B cell (primary cell): ENCODE results near the gene ROBO2. TPM values are rescaled to one million over a fixed set of nuclear protein-coding genes. Genes with fewer than 3 reads are reported as not detected.

Experiments used
- ATAC-seq: fragments of 200-7000 bp; cut with Tn5 transposase; one replicate; pipeline ENCODE4 v1.10.0; 2021; ENCODE audit warnings: low read depth, mild to moderate bottlenecking, moderate number of reproducible peaks, moderate library complexity
- CTCF ChIA-PET: fragments of 350-600 bp; sonication (Branson Sonifier 250); formaldehyde crosslinking; loops from one replicate; lab custom pipeline; 2021; ENCODE audit warnings: antibody characterized with exemption, inconsistent platforms; lab: Charles Lee
- POLR2A ChIA-PET: fragments of 350-600 bp; sonication (Branson Sonifier 250); formaldehyde crosslinking; loops from one replicate; lab custom pipeline; 2021; ENCODE audit warnings: antibody characterized with exemption; lab: Charles Lee
- DNase-seq: peaks from one replicate; pipeline ENCODE4 v3.0.0; 2013
- H2AFZ ChIP-seq: 2 replicates; pipeline ENCODE4 v1.6.1; 2012; ENCODE audit warnings: mild to moderate bottlenecking, low read depth, low read length; ENCODE audit not compliant: insufficient read depth, poor library complexity, severe bottlenecking
- H3K27ac ChIP-seq, 2 donors: 1 replicate in 1 of 2; 2 replicates in 1 of 2; pipeline ENCODE4 v1.5.1; 2012 to 2013; ENCODE audit warnings: low read length in 2 of 2, mild to moderate bottlenecking in 2 of 2, moderate library complexity in 1 of 2
- H3K27me3 ChIP-seq, 4 experiments: fragments of 200-600 bp in 1 of 4; sonication (generic) in 1 of 4; replicated peaks in 1 of 4; 1 replicate in 2 of 4; 2 replicates in 2 of 4; pipeline versions ENCODE4 v1.6.1 to v1.7.0; 2013 to 2016; ENCODE audit warnings: low read length in 3 of 4, mild to moderate bottlenecking in 2 of 4, mixed read lengths in 1 of 4, moderate library complexity in 1 of 4; ENCODE audit not compliant: insufficient read depth in 4 of 4, control insufficient read depth in 3 of 4; ENCODE audit errors: control extremely low read depth in 1 of 4
- H3K36me3 ChIP-seq, 2 experiments: replicated peaks in 1 of 2; 1 replicate in 1 of 2; 2 replicates in 1 of 2; pipeline versions ENCODE4 v1.6.1 to v1.7.1; 2013; ENCODE audit warnings: low read length in 1 of 2; ENCODE audit not compliant: insufficient read depth in 2 of 2, control insufficient read depth in 1 of 2; ENCODE audit errors: control extremely low read depth in 1 of 2, extremely low read depth in 1 of 2
- H3K4me1 ChIP-seq, 2 donors: fragments of 200-600 bp in 1 of 2; sonication (generic) in 1 of 2; 1 replicate in 1 of 2; 2 replicates in 1 of 2; pipeline versions ENCODE4 v1.5.1 to v1.6.1; 2013 to 2017; ENCODE audit warnings: low read length in 2 of 2; ENCODE audit not compliant: control insufficient read depth in 2 of 2, insufficient read depth in 2 of 2
- H3K4me2 ChIP-seq: replicated peaks from 2 replicates; pipeline ENCODE3; 2012; ENCODE audit warnings: mild to moderate bottlenecking, low read depth, low read length; ENCODE audit not compliant: poor library complexity, severe bottlenecking
- H3K4me3 ChIP-seq, 5 experiments: fragments of 200-600 bp in 1 of 5; sonication (generic) in 1 of 5; 1 replicate in 3 of 5; 2 replicates in 2 of 5; pipeline versions ENCODE4 v1.5.1 to v1.7.0; 2011 to 2016; ENCODE audit warnings: low read length in 4 of 5, mild to moderate bottlenecking in 4 of 5, low read depth in 2 of 5, control low read depth in 1 of 5, moderate library complexity in 1 of 5; ENCODE audit not compliant: insufficient read depth in 1 of 5; ENCODE audit errors: control extremely low read depth in 1 of 5, extremely low read depth in 1 of 5
- H3K79me2 ChIP-seq: fragments of 200-600 bp; sonication (generic); one replicate; pipeline ENCODE4 v1.6.0; 2016; ENCODE audit warnings: low read length; ENCODE audit not compliant: control insufficient read depth, insufficient read depth
- H3K9ac ChIP-seq: fragments of 200-600 bp; sonication (generic); 2 replicates; pipeline ENCODE4 v1.6.1; 2017; ENCODE audit warnings: mild to moderate bottlenecking, low read length, moderate library complexity
- H3K9me3 ChIP-seq, 3 donors: one replicate each; pipeline versions ENCODE4 v1.6.1 to v1.7.1; 2013; ENCODE audit warnings: low read length in 2 of 3; ENCODE audit not compliant: control insufficient read depth in 2 of 3, insufficient read depth in 1 of 3; ENCODE audit errors: control extremely low read depth in 1 of 3
- H4K20me1 ChIP-seq: 2 replicates; pipeline ENCODE4 v1.6.0; 2012; ENCODE audit warnings: mild to moderate bottlenecking, low read length; ENCODE audit not compliant: insufficient read depth, control insufficient read depth, poor library complexity, severe bottlenecking
- H3K27ac Mint-ChIP-seq: one replicate; pipeline ENCODE4 v1.8.0; 2021; ENCODE audit warnings: mixed read lengths
- H3K27me3 Mint-ChIP-seq: one replicate; pipeline ENCODE4 v1.8.0; 2021; ENCODE audit warnings: mixed read lengths
- H3K4me1 Mint-ChIP-seq: one replicate; pipeline ENCODE4 v1.8.0; 2021; ENCODE audit warnings: mixed read lengths
- H3K4me3 Mint-ChIP-seq: one replicate; pipeline ENCODE4 v1.8.0; 2021; ENCODE audit warnings: mixed read lengths
- H3K9me3 Mint-ChIP-seq: one replicate; pipeline ENCODE4 v1.8.0; 2022; ENCODE audit warnings: mixed read lengths; ENCODE audit not compliant: insufficient read depth
- CTCF ChIP-seq: fragments of 200-600 bp; IDR thresholded peaks from one replicate; pipeline ENCODE4 v1.8.0; 2022; ENCODE audit warnings: antibody characterized with exemption, mild to moderate bottlenecking
- EZH2 ChIP-seq: IDR thresholded peaks from 2 replicates; pipeline ENCODE4 v1.6.1; 2012; ENCODE audit warnings: borderline replicate concordance, low read depth, mild to moderate bottlenecking, moderate library complexity, low read length; ENCODE audit not compliant: insufficient read depth, poor library complexity, severe bottlenecking
- WGBS: methylation state at CpG from one replicate; pipeline ENCODE4 v1.1.5; 2013; ENCODE audit warnings: missing lambda C conversion rate; ENCODE audit not compliant: insufficient coverage; 5-methylcytosine and 5-hydroxymethylcytosine counted together
- intact Hi-C: fragments of 100-400 bp; cut with micrococcal nuclease; formaldehyde crosslinking; loops from one replicate; pipeline ENCODE4 v1.10.0; 2022
- polyA plus RNA-seq: library from polyadenylated mRNA; depleted of rRNA; stranded (reverse); fragments of >200 nt; gene quantifications from 2 replicates; pipeline ENCODE4 v1.2.3, GENCODE V29; 2012
- total RNA-seq, 2 donors: library from RNA; stranded (reverse); fragments of 120-200 nt in 1 of 2; gene quantifications; 1 replicate in 1 of 2; 2 replicates in 1 of 2; pipeline versions ENCODE4 v1.2.3 to v1.2.4, GENCODE V29; 2013 to 2022

ROBO2 gene
- total and polyA plus RNA-seq, 2 donors (not counting 1 experiment from before 2014, with no cell fraction given), result not detected

- intact Hi-C loops, result no loop called here
- Mint-ChIP-seq H3K4me1 (no peaks in the 10 kb centered on the region), H3K4me3 (no peak overlapping the region), H3K27me3 (no peaks in the 10 kb centered on the region), H3K27ac (no peak overlapping the region), H3K9me3 (peaks cover 4% of the 10 kb centered on the region)
- no peaks in the 10 kb centered on the region for H3K4me1 ChIP-seq
- CTCF ChIA-PET, result no interaction called here
- H3K4me2 ChIP-seq, result no peak overlapping the region
- H3K27ac ChIP-seq, result no peak overlapping the region
- no peak overlapping the region for H3K9ac ChIP-seq
- no peaks in the 10 kb centered on the region for H3K27me3 ChIP-seq
- 81% methylated on average over 4 of the region's 5 CpGs for WGBS
- TF ChIP-seq CTCF (no peak), EZH2 (no peak)
- no peak overlapping the region for H2AFZ ChIP-seq
- H4K20me1 ChIP-seq, result no peaks in the 10 kb centered on the region
- no peak for DNase-seq
- no peaks in the 10 kb centered on the region for H3K9me3 ChIP-seq
- ATAC-seq, result no peak
- H3K4me3 ChIP-seq, result no peak overlapping the region
- H3K36me3 ChIP-seq, result no peaks in the 10 kb centered on the region
- POLR2A ChIA-PET, result no interaction called here
- H3K79me2 ChIP-seq, result no peaks in the 10 kb centered on the region
Observed at GRCh38 chr3:77296527-77296926, 256.6 kb downstream of the ROBO2 start.

GRCh38 chr3:77298417-77298816 lies 258.5 kb downstream of the ROBO2 start:
- ChIA-PET POLR2A (no interaction called here), CTCF (no interaction called here)
- ATAC-seq (no peak), DNase-seq (no peak)
- no peaks in the 10 kb centered on the region for H3K27me3 Mint-ChIP-seq
- H3K9me3 Mint-ChIP-seq, result peaks cover 3% of the 10 kb centered on the region
- Histone ChIP-seq H3K4me1 (no peaks in the 10 kb centered on the region), H3K27me3 (no peaks in the 10 kb centered on the region), H3K4me3 (no peak overlapping the region), H4K20me1 (no peaks in the 10 kb centered on the region), H3K36me3 (no peaks in the 10 kb centered on the region), H3K79me2 (no peaks in the 10 kb centered on the region), H3K4me2 (no peak overlapping the region), H3K9me3 (no peaks in the 10 kb centered on the region), H2AFZ (no peak overlapping the region), H3K9ac (no peak overlapping the region), H3K27ac (no peak overlapping the region)
- H3K27ac Mint-ChIP-seq, result no peak overlapping the region
- no CpG with 5 or more reads among the region's 1 CpG for WGBS
- intact Hi-C loops, result no loop called here
- TF ChIP-seq CTCF, result no peak
- no peak for TF ChIP-seq EZH2
- no peak overlapping the region for H3K4me3 Mint-ChIP-seq
- H3K4me1 Mint-ChIP-seq, result no peaks in the 10 kb centered on the region
